Vagina (tissue), 2 donors: Measurements from ENCODE around the gene TRIM71.

Experiments
- CTCF ChIP-seq, 3 experiments: fragments of 450-650 bp in 2 of 3; fragments of 200-600 bp in 1 of 3; sonication (generic) in 1 of 3; IDR thresholded peaks; one replicate each; pipeline ENCODE4 v1.5.1; 2017 to 2019; ENCODE audit warnings: antibody characterized with exemption in 3 of 3, mild to moderate bottlenecking in 2 of 3, moderate library complexity in 2 of 3
- POLR2AphosphoS5 ChIP-seq, 2 donors: sonication (generic); formaldehyde crosslinking; IDR thresholded peaks; one replicate each; pipeline ENCODE4 v1.9.0; 2017; ENCODE audit warnings: antibody characterized with exemption in 2 of 2, mild to moderate bottlenecking in 2 of 2, low read depth in 1 of 2; ENCODE audit not compliant: insufficient read depth in 1 of 2

- no peak for TF ChIP-seq CTCF (IDR thresholded peaks at IDR 0.05)
- no peak for TF ChIP-seq POLR2AphosphoS5 (IDR thresholded peaks at IDR 0.05; ENCODE audit: insufficient read depth in 1 of 2, low read depth in 1 of 2)
Observed at GRCh38 chr3:32837366-32837765, 19.6 kb downstream of the TRIM71 start.
